Thoracic aorta (tissue), 2 donors: ENCODE results near the gene AK9. TPM values are rescaled to one million over a fixed set of nuclear protein-coding genes. Genes with fewer than 3 reads are reported as not detected.
"Not testable (repeated sequence)": the region's sequence is repeated elsewhere in the genome, so short reads cannot be mapped to it uniquely, and the experiment has no call there.

Experiments
- ATAC-seq: fragments of 150-250 bp; one replicate; pipeline ENCODE4 v1.8.0; 2017; ENCODE audit warnings: low read depth; ENCODE audit not compliant: insufficient number of reproducible peaks, low FRiP score
- DNase-seq: peaks from one replicate; pipeline ENCODE4 v3.0.0-alpha.2; 2020; ENCODE audit warnings: low spot score
- H3K27ac ChIP-seq, 2 donors: fragments of 200-600 bp; sonication (generic); 1 replicate in 1 of 2; 2 replicates in 1 of 2; pipeline ENCODE4 v1.5.1; 2016; ENCODE audit warnings: mild to moderate bottlenecking in 2 of 2, moderate library complexity in 2 of 2
- H3K27me3 ChIP-seq: fragments of 200-600 bp; sonication (generic); replicated peaks from 2 replicates; pipeline ENCODE4 v1.6.0; 2016; ENCODE audit warnings: mild to moderate bottlenecking; ENCODE audit not compliant: insufficient read depth
- H3K36me3 ChIP-seq: fragments of 200-600 bp; sonication (generic); one replicate; pipeline ENCODE4 v1.5.1; 2016
- H3K4me1 ChIP-seq, 2 donors: fragments of 200-600 bp; sonication (generic); 1 replicate in 1 of 2; 2 replicates in 1 of 2; pipeline versions ENCODE4 v1.5.1 to v1.6.0; 2016; ENCODE audit warnings: low read depth in 2 of 2, mild to moderate bottlenecking in 1 of 2; ENCODE audit not compliant: control insufficient read depth in 1 of 2
- H3K4me3 ChIP-seq: fragments of 200-600 bp; sonication (generic); 2 replicates; pipeline ENCODE4 v1.5.1; 2016; ENCODE audit warnings: mild to moderate bottlenecking
- H3K9me3 ChIP-seq: fragments of 200-600 bp; sonication (generic); 2 replicates; pipeline ENCODE4 v1.5.1; 2016
- CTCF ChIP-seq: fragments of 200-600 bp; sonication (generic); IDR thresholded peaks from one replicate; pipeline ENCODE4 v1.5.1; 2019; ENCODE audit warnings: antibody characterized with exemption
- total RNA-seq, 2 donors: library from RNA; depleted of rRNA; stranded (reverse); fragments of >200 nt; gene quantifications; one replicate each; pipeline versions ENCODE4 v1.1.0 to v1.2.3, GENCODE V29; 2016

AK9 gene
- total RNA-seq, 2 donors from 2014 or later: 12.5 to 12.8 TPM

GRCh38 chr6:109736273-109737025 lies 45.4 kb upstream of the AK9 start:
- Histone ChIP-seq H3K27me3 (no peaks in the 10 kb centered on the region), H3K36me3 (peaks cover 15% of the 10 kb centered on the region), H3K9me3 (no peaks in the 10 kb centered on the region), H3K4me1 (no peaks in the 10 kb centered on the region), H3K27ac (no peak overlapping the region), H3K4me3 (no peak overlapping the region)
- no peak for ATAC-seq
- no peak for TF ChIP-seq CTCF
- DNase-seq: no peak

- not testable (repeated sequence) for DNase-seq, H3K27me3 ChIP-seq, ATAC-seq, H3K27ac ChIP-seq, H3K36me3 ChIP-seq, H3K9me3 ChIP-seq, H3K4me3 ChIP-seq
- peaks cover 17 to 34% of the 10 kb centered on the region in 2 donors for H3K4me1 ChIP-seq
These were observed 34.2 kb upstream of the AK9 start for GRCh38 chr6:109725250-109725649.

- Histone ChIP-seq H3K27me3 (no peaks in the 10 kb centered on the region), H3K27ac (peak overlapping the region; percentile 53 to 70), H3K4me1 (peaks cover 17 to 34% of the 10 kb centered on the region in 2 donors), H3K9me3 (no peaks in the 10 kb centered on the region), H3K36me3 (no peaks in the 10 kb centered on the region), H3K4me3 (no peak overlapping the region)
- DNase-seq (no peak), ATAC-seq (no peak)
- TF ChIP-seq CTCF: no peak
These were observed 31.7 kb upstream of the AK9 start for GRCh38 chr6:109722564-109723254.

GRCh38 chr6:109722011-109722410 lies 31.0 kb upstream of the AK9 start:
- no peak for ATAC-seq
- H3K4me3 ChIP-seq: no peak overlapping the region
- no peaks in the 10 kb centered on the region for H3K27me3 ChIP-seq
- no peaks in the 10 kb centered on the region for H3K9me3 ChIP-seq
- no peak for TF ChIP-seq CTCF
- H3K27ac ChIP-seq: peak overlapping the region; percentile 53 to 70
- H3K4me1 ChIP-seq: peaks cover 17 to 34% of the 10 kb centered on the region in 2 donors
- H3K36me3 ChIP-seq: peaks cover 4% of the 10 kb centered on the region
- no peak for DNase-seq

GRCh38 chr6:109720311-109720710 lies 29.3 kb upstream of the AK9 start:
- ATAC-seq (no peak), DNase-seq (no peak)
- Histone ChIP-seq H3K36me3 (peaks cover 4% of the 10 kb centered on the region), H3K9me3 (no peaks in the 10 kb centered on the region), H3K4me1 (peaks cover 17 to 34% of the 10 kb centered on the region in 2 donors), H3K27ac (no peak overlapping the region), H3K27me3 (no peaks in the 10 kb centered on the region), H3K4me3 (no peak overlapping the region)
- TF ChIP-seq CTCF: no peak
